Measurements from ENCODE around the gene PVALEF.

DNA sequence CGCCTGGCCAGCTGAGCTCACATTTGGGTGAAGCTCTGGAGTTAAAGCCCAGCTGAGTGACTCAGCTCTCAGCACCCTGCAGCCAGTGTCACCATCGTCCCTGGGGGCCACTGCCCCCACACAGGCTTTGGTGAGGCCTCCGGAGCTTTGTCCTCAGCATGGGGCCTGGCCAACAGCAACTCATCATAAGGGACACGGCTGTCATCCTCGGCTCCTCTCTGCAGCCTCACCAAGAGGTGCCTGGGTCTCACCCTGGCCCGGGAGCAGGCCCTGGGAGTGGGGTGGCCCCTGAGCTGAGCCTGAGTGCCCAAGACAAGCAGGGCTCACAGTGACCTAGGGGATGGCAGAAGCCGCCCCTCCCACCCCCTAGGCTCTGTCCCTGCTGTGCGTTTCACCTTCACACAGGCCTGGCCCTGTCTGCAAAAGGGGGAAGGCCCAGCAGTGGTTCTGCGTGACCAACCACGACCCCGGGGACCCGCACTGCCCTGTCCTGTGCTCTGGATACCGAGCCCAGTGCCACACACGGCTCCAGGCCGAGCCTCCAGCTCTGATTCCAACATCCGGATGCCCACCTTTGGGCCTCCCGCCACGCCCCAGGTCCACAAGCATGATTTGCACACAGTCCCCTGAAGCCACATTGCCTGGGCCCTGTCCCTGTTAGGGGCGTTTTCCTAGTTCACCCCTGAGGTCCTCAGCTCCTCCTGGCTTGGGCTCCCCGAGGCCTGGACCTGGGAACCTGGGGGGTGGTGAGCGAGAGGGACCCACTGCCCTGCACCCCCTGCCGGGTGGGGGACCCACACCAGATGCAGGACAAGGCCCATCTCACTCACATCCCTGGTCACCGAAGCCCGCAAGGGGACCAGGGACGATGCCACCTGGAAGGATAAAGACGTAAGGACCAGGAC lies 22.5 kb downstream of the PVALEF start:
- TF ChIP-seq CTCF (IDR thresholded peaks at IDR 0.05) (no peak), POLR2A (IDR thresholded peaks at IDR 0.05) (no peak)
